Renal cortical epithelial cell (primary cell): Measurements from ENCODE around the gene BCL6B. TPM values are rescaled to one million over a fixed set of nuclear protein-coding genes. Genes with fewer than 3 reads are reported as not detected.

Experiments used
- DNase-seq: peaks from one replicate; pipeline ENCODE4 v3.0.0-alpha.2; 2011; ENCODE audit warnings: low read depth
- total RNA-seq: library from RNA; depleted of rRNA; stranded (reverse); fragments of >200 nt; gene quantifications from 2 replicates; pipeline ENCODE4 v1.2.3, GENCODE V29; 2014

The BCL6B gene
- total RNA-seq, 1 donor from 2014 or later, result 0.05 TPM

- no peak for DNase-seq
Measured at GRCh38 chr17:7010523-7010922, 12.3 kb upstream of the BCL6B start.

- no peak for DNase-seq
Measured at GRCh38 chr17:7011415-7011814, 11.4 kb upstream of the BCL6B start.

DNA sequence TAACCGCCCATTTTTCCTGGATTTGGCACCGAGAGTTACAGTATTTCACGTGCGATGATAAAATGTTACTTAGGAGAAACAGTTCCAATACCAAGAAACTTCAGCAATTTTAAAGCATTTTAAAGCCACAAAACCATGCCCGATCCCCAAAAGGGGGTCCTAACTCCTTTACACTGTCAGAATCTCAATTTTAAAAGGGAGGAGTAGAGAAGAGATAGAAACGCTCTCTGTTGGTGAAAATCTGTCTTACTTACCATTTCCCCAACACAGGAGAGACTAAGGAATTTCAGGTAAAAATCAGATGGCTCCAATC lies 11.0 kb upstream of the BCL6B start:
- no peak for DNase-seq

GRCh38 chr17:7014261-7014994 lies 8.4 kb upstream of the BCL6B start:
- peak; percentile 86 for DNase-seq

DNA sequence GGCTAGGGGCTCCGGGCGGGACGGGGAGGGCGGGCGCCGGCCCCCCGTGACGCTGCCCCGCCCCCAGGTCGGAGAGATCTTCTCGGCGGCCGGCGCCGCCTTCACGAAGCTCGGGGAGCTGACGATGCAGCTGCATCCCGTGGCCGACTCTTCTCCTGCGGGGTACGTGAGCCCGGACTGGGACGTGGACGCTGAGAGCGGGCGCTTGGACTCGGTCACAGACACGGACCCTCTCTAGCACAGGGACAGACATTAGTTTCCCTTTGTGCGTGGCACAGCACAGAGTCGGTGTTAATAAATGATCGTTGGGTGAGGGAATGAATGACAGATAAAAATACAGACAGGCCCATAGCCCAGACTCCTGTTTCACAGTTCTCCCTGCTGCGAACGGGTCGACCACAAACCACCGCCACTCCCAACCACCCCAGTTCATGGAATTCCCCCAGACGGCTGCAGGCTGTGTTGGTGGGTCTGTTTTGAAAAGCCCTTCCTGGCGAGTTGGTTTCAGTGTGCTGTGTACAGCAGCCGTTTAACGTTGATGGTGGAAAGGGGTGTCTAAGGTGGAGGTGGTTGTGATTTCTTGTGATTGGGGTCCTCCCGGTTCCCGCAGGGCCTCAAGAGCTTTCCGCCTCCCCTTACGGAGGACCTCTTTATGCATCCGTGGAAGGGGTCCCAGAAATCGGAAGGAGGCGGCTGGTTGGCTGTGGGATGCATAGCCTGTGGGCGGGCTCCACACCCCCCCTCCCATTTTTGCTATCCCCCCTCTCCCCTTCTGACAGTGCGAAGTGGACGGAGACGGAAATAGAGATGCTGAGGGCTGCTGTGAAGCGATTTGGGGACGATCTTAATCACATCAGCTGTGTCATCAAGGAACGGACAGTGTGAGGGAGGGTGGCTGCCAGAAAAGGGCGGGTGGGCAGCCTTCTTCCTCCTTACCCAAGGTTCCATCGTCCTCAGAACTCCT lies 7.6 kb upstream of the BCL6B start:
- peak; percentile 56 for DNase-seq

DNA sequence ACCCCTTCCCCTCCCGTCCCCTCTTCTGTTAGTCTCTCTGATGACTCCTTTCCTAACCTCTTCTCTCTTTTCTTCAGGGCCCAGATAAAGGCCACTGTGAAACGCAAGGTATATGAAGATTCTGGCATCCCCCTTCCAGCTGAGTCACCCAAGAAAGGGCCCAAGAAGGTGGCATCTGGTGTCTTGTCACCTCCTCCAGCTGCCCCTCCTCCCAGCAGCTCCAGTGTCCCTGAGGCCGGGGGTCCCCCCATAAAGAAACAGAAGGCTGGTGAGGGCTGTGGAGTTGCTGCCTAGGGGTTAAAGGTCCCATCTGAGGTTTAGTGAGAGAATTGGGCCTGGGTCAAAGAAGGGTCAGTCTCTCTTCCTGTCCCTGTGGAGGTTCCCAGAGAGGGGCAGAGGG lies 6.4 kb upstream of the BCL6B start:
- no peak for DNase-seq

- DNase-seq, result no peak
Measured at GRCh38 chr17:7016886-7017826, 5.7 kb upstream of the BCL6B start.

DNA sequence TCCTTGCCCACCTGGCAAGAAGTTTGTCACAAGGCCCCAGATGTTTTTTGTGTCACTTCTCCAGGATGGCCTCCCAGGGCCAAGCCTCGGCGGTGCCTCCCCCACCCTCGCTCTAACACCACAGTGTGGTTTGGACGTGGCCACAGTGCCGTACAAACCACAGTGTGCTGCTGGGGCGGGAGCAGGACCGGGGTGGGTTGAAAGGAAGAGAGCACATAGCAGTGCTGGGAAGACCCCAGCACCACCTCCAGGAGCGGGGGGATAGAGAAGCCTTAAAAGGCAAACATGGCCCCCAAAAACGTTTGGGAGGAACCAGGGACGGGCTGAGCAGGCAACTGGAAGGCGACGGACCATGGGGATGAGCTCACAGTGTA lies 5.0 kb upstream of the BCL6B start:
- no peak for DNase-seq

- DNase-seq, result no peak
Measured at GRCh38 chr17:7018331-7018964, 4.4 kb upstream of the BCL6B start.

DNA sequence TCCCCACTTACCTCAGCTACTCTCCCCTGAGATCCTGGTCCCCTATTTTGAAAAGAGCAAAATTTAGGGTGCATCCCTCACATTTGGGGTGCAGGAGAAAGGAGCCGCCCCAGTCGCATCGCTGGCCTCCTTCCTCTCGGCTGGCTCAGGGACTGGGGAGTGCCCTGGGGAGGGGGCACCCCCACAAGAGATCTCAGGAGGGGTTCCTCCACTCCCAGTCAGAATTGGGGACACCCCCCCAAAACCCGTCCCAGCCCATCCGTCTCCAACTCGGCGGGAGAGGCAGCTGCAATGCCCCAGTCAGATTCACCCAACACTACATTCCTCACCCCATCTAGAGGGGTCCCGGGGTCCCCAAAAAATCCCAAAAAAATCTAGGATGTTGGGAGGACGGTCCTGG lies 3.5 kb upstream of the BCL6B start:
- DNase-seq, result no peak

GRCh38 chr17:7019839-7020519 lies 2.9 kb upstream of the BCL6B start:
- DNase-seq, result peak; percentile 37

DNA sequence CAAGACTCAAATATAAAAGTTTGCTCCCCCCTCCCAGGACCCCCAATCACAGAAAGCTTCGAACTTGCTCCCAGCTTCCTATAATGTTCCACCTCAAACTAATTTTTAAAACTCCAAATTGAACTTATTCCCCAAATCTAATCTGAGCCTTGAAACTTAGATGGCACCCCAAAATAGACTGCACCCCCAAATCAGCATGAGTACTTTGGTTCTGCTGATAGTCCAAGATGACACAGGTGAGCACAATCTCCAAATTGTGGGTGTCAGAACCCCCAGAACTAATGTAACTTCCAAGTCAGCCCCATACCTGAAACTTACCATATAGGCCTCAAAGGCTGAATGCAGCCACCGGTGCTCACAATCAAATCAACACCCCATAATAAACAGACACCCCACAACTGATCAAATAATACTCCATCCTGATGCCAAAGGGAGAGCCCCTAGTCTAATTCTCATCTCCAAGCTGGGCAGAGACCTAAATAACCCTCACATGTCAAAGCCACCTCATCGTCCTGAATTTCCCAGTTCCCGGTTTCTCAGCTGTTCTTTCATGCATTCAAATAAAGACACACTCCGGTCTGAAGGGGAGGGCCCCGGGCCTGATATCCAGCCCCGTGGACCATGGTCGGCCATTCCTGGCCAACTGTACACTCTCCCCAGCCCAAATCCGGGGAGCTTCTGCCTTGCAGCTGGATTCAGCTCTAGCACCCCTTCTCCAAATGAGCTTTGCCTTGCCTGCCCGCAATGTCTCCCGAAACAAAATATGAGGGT lies 1.8 kb upstream of the BCL6B start:
- DNase-seq, result no peak

- no peak for DNase-seq
Measured at GRCh38 chr17:7021993-7022778, 664 bp upstream of the BCL6B start.

DNA sequence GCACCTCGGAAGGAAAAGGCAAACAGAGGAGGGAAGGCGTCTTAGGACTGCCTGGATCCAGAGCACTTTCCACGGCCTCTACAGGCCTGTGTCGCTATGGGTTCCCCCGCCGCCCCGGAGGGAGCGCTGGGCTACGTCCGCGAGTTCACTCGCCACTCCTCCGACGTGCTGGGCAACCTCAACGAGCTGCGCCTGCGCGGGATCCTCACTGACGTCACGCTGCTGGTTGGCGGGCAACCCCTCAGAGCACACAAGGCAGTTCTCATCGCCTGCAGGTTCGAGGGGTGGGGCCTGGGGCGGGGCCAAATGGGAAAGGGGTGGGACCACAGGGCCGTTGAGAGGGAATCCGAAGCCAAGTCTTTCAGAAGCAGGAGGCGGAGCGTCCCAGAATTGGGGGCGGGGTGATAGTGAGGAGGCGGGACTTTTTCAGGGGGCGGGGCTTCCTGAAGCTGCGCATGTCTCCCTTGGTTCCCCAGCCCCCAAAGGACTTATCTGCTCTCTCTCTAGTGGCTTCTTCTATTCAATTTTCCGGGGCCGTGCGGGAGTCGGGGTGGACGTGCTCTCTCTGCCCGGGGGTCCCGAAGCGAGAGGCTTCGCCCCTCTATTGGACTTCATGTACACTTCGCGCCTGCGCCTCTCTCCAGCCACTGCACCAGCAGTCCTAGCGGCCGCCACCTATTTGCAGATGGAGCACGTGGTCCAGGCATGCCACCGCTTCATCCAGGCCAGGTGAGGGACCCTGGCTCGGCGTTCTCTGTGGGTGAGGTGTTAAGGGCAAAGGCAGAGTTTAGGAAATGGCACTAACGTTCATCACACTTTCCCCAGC lies 939 bp downstream of the BCL6B start:
- DNase-seq, result peak; percentile 82

DNA sequence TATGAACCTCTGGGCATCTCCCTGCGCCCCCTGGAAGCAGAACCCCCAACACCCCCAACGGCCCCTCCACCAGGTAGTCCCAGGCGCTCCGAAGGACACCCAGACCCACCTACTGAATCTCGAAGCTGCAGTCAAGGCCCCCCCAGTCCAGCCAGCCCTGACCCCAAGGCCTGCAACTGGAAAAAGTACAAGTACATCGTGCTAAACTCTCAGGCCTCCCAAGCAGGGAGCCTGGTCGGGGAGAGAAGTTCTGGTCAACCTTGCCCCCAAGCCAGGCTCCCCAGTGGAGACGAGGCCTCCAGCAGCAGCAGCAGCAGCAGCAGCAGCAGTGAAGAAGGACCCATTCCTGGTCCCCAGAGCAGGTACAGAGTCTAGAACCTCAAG lies 1.5 kb downstream of the BCL6B start:
- no peak for DNase-seq

- DNase-seq, result peak; percentile 61
Measured at GRCh38 chr17:7025245-7025644, 2.4 kb downstream of the BCL6B start.

- no peak for DNase-seq
Measured at GRCh38 chr17:7026471-7027115, 3.7 kb downstream of the BCL6B start.

GRCh38 chr17:7027335-7027734 lies 4.5 kb downstream of the BCL6B start:
- DNase-seq, result no peak
